ENCODE data around the gene RAD51B.

Gene RAD51B

DNA sequence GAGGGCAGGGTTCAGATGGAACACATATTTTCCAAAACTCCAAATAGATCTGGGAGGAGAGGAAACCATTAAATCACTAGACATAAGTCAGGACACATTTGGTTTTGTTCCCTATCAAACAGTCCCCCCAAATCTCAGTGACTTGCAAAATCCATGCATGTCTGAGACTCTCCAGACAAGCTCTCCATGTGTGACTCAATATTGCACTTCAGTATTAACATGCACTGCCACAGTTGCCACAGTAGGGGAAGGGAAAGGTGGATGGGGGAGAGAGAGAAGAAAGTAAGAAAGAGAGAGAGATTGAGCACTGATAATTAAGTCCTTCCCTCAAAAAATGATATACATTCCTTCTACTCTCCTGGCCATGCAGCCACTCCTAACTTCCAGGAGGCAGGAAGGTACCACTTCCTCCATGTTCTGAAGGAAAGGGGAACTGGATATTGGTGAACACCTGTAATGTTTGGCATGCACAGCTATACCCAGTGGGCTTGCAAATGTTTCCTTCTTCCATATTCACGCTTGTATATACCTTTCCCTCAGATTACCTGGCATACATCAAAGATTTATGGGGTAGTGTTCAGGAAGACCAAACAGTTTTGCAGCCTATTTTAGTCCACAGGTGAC, 663.3 kb downstream of the RAD51B start:
- DNase-seq (ENCODE audit: low read depth in 2 of 2): no peak

DNA sequence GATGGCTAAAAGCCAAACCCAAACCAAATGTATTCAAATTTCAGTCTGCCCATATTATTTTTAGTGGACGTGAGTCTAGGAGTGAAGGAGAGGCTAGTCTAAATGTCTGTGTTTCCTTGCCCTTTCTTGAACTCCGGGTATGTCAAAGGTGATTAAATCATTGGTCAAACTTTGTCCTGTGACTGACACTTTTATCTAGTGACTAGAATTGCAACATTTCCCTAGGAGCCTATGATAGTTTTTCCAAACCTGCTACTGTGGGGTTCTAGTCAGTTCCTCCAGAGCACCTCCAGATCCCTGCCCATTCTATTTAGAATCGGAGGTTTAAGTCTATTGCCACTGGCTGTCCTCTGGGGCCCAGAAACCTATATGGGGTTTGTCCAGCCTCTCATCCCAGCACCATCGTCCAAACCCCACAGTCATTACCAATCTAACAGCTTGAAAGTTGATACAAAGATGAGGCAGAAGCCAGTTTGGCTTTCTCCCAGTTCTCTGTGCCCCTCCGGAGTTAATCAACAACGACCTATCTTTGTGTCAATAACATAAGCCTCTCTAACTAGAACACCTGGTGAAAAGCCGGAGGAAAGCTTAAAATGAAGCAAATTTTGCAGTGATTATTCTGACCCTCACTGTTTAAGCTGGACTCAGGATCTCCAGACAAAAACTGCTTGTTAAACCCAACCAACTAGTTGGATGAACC, 666.6 kb downstream of the RAD51B start:
- no peak for DNase-seq (ENCODE audit: low read depth in 2 of 2)

DNA sequence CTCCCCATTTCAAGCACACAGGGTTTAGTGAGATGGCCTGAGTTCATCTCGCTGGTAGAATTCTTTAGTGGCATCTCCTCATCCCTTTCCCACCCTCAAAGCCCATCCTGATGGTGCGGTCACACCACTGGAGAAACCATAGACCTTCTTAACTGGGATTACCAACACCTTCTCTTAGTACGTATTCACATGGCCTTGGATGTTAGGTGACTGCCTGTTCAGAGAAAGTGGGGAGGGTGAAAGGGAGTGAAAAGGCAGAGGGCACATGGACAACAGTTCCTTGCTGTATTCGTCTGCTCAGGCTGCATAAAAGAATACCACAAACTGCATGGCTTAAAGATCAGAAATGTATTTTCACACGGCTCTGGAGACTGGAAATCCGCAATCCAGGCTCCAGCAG, 667.2 kb downstream of the RAD51B start:
- DNase-seq (ENCODE audit: low read depth in 2 of 2): no peak

DNA sequence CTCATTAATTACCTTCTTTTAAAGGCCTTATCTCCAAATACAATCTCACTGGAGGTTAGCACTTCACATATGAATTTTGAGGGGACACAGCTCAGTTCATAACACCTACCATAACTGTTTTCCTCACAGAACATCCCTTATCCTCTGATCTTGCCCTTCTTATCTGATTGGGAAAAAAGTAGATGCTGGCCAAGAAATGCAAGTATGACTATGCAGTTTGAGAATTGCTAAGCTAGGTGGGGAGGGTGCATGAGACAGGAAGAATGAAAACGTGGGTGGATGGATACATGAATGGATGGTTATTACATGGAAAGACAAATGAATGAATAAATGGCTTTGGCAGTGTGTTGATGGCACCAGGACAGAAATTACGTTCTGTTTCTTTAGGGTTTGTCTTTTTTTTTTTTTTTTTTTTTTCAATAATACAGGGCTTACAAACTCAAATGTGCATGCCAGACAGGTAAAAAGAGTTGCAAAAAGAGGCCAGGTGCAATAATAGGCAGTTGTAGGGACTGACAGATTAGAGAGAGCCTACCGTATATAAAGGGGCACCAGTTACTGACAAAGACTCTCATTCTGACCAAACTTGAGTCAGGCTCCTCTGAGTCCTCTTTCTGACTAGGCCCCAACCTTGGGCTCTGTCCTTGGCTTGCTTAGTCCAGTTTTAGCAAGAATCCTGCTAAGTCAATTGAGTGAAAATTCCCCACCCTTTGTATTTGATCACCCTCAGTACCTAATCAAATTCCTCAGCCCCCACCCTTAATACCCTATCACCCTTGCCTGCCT, 668.4 kb downstream of the RAD51B start:
- DNase-seq (ENCODE audit: low read depth in 2 of 2): no peak

DNA sequence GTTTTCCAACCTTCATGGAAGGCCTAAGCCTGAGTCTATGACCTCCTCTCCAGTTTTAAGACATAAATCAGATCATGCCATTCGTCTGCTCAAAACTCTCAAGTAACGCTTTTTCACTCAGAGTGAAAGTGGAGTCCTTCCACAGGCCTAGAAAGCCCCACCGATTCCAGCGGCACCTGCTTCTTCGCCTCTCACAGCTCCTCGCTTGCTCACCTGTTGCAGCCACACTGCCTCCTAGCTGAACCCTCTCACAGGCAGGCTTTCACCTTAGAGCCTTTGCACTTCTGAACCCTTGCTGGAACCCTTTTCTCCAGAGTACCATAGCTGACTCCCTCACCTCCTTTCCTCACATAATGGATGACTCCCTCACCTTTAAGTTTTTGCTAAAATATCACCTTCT, 672.2 kb downstream of the RAD51B start:
- no peak for DNase-seq (ENCODE audit: low read depth in 2 of 2)

DNA sequence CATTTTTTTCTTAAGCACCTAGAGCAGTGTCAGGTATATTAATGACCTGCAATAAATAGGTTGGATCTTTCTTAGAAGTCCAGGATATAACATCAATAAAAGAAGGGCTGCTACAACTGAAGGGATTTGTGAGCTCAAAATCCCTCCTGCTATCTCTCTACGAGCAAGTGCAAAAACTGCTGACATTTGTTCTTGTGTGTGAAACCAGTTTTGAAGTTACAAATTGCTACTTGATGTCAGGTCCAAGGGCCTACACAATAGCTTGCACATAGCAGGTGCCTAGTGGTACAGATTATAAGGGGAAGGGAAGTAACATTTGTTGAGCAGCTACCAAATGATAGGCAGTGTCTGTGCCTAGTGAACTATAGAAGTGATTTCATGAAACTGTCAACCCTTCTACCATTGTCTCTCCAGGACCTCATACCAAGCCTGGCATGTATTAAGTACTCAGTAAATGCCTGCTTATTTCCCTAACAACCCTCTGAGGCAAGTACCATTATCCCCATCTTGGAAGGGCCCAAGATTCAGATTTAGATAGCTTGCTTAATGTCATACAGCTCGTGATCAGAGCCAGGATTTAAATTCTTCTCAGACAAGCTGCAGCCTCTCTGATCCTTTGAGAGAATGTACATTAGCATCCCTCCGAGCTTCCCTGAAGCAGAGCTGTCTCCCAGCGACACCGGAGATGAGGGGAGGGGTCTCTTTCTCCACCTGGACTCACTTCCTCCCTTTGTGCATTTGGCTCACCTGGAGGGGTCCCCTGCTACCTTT, 673.0 kb downstream of the RAD51B start:
- DNase-seq (ENCODE audit: low read depth in 2 of 2): no peak

DNA sequence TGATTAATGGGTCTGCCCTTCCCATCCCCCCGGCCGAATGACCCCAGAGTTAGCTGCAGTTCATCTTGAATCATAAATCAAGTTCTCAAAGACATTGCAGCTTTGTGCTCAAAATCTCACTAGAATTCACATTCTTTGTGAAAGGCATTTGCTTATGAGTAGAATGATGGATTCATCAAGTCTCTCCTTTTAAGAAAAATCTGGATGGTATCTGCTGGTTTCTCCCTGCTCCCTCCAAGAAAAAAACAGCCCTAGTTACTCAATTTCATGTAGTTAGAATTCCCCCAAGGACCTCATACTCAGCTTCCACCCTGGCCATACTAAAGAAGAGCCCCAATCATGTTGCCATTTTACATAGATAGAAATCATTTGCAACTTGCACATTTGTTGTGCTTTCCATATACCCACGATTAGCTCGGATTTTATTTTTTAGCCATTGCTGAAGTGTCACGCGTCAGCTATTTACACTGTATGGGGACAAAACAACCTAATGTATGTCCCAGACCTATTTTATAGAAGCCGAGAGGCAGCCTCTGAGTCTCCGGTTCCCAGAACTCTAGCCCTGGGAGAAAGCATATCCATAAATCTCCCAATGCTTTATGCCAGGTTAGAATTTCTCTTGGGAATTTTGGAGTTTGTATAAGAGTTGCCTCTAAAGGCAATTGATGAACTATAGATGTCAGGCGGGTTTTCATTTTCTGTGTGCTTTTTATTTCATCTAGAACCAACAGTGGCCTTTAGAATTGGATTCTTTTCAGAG, 673.8 kb downstream of the RAD51B start:
- no peak for DNase-seq (ENCODE audit: low read depth in 2 of 2)

DNA sequence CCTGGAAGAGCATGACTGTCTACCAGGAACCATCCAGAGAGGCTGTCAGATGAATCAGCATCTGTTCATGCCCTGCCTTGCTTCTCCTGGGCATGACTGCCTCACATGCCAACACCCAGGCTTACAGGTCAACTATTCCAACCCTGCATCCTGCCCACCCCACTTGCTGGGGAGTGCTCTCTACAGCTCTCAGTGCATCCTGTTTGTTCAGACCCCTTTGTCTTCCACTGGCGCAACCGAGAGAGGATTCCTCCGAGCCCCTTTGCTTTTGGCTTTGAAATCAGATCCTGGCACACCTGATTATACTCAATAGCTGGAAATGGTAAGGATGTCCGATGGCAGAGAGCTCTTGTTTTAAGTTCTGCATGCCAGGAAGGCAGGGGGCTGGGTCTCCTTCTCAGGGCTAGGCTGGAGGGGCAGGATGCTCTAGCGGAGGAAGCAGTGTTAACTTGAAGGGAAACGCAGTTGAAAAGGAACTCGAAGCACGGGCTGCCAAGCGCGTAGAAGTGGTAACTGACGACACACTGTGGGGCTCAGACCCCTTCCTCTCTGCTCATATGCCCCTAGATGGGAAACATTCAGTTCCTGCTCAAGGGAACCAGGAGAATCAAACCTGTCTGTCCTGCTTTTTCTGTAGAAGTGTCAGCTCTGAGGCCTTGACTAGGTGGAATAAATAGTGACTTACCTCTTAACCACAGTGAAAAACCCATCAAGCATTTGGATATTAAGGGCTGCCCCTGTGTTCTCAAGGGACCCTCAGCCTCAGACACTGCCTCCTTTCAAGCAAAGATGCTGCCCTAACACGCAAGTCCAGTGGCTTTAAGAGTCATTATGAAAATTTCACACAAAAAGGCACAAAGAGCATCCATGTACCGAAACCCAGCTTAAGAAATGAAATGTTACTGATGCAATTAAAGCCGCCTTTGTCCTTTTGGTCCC, 675.8 kb downstream of the RAD51B start:
- DNase-seq (ENCODE audit: low read depth in 2 of 2): no peak

DNA sequence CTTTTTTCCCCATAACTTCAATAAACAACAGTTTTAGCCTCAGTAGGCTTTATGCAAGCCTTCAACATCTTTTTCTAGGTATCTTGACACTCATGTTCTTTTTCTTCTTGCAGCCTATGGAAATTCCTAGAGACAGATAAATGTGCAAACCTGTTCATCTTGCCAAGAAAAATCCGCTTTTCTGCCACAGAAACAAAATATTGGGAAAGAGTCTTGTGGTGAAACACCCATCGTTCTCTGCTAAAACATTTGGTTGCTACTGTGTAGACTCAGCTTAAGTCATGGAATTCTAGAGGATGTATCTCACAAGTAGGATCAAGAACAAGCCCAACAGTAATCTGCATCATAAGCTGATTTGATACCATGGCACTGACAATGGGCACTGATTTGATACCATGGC, 677.4 kb downstream of the RAD51B start:
- DNase-seq (ENCODE audit: low read depth in 2 of 2): no peak

DNA sequence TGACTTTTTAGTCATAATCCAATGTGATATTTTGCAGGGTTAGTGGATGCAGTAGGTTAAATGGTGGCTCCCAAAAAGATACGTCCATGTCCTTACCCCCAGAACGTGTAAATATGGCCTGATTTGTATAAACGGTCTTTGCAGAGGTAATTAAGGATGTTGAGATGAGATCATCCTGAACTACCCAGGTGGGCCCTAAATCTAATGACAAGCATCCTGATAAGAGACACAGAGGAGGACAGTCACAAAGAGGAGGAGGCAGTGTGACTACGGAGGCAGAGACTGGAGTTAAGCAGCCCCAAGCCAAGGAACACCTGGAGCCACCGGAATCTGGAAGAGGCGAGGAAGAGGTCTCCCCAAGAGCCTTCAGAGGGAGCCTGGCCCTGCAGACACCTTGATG, 679.9 kb downstream of the RAD51B start:
- DNase-seq (ENCODE audit: low read depth in 2 of 2): no peak

DNA sequence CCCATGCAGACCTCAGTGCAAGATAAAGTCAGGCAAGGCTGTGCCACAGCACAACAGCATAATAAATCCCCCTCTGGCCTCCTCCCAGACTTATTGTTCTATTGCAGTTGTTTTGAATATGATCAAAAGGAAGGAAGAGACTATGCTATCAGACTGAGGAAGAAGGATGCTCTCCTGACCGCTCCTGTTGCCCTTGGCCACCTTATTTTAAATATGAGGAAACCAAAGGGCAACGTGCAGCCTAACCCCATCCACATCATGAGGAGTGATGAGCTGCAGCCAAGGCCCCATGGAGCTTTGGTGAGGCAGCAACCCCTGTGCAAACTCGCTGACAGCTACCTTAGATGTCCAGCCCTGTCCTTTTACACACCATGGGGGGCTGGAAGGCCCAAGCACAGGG, 681.6 kb downstream of the RAD51B start:
- DNase-seq (ENCODE audit: low read depth in 2 of 2): no peak

DNA sequence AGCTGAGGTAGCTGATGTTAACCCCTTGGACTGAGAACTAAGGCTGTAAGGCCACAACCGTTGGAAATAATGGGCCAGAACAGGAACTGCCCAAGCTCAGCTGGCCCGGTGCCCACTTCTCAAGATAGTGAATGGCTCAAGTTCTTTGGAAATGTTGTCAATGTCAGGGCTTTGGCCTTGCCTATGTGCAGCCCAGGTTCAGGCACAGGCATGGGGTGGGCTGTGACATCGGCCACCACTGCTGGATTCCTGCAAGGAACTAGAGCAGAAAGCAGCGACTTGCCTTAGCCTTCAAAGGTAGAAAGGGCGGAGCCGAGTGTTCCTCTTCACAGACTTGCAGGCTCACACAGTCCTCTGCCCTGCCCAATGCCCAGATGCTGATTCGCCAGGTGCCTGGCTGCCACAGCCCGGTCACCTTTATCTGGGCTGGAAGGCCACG, 682.1 kb downstream of the RAD51B start:
- no peak for DNase-seq (ENCODE audit: low read depth in 2 of 2)

DNA sequence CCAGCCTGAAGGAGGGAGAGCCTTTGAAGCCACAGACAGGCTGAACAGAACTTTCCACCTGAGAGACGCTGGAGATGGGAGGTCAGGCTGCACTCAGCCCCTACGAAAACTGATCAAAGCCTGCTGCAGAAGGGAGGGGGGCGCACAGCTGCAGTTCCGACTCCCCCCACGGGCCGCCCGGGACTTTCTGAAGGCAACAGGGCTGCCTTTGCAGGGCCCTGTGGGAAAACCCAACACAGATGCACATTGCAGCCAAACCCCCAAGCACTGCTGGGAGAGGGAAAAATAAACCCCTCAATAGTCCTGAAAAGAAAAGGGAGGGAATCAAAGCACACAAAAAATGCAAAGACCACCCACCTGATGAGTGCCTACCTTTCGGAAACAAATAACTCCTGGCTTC, 682.7 kb downstream of the RAD51B start:
- no peak for DNase-seq (ENCODE audit: low read depth in 2 of 2)

DNA sequence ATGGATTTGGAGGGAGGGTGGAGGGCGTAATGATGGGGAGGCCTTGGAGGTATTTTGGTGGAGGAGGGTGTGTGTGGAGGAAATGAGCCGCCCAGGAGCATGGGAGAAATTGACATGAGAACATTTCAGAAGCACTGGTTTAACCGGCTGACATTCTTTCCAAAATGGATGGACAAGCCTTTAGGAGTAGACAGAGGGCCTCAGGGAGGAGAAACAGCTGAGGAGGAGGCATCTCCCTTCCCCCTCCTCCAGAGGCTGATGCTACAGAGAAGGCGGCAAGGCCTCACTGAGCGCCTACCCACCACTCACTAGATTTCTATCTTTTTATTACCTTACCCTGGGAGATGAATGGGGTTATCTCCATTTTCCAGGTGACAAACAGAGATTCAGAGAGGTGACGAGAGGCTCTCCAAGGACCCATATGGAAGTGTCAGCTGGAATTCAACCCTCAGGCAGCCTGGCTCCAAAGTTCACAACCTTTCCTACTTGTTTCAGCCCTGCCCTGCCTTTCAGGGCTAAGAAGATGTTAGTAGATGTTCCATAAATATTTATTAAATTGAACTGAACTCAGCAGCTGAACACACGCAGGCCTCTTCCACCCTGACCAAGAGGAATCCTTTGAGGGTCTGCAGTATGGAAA, 683.7 kb downstream of the RAD51B start:
- no peak for DNase-seq (ENCODE audit: low read depth in 2 of 2)

DNA sequence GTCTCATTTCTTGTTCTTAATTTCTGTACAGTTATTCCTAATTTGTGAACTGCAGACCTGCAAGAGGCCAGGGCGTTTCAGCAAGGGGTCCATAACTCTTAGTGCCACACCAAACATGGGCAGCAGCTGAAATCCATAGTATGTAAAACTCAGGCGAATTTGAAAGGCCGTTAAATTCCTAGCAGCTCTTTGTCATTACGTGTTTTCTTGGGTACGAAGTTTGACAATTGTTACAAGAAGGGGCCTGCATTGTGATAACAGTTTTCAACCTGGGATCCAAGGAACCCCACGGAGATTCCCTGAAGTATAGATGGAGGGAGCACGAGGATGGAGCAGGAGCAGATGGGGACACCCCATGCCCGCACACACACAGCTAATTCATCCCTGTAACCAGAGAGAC, 685.3 kb downstream of the RAD51B start:
- DNase-seq (ENCODE audit: low read depth in 2 of 2): no peak

DNA sequence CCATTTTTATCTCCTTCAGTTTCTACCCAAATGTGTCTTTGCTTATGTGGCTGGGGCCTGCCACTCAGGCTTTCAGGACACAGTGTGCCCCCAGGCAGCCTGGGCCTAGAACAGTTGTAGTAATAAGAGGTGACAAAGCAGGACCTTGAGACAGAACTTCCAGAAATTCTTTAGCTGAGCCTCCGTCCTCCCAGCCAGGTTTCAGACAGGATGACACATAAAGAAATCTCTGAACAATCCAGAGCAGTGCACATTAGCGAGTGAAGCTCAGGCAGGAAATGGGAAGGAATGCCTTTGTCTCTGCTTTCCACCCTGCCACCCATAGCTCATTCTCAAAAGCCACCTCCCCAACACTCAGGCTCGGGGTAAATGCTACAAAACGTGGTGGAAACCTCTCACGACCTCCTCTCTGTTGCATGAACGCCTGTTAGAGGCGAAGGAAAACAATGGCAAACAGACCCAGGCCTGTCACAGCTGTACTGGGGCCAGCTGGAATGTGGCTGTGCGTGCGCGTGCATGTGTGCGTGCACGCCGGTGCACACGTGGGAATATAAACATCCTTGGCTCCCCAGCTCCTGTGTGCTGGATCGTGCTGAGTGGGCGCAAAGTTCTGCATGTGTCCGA, 686.6 kb downstream of the RAD51B start:
- no peak for DNase-seq (ENCODE audit: low read depth in 2 of 2)

DNA sequence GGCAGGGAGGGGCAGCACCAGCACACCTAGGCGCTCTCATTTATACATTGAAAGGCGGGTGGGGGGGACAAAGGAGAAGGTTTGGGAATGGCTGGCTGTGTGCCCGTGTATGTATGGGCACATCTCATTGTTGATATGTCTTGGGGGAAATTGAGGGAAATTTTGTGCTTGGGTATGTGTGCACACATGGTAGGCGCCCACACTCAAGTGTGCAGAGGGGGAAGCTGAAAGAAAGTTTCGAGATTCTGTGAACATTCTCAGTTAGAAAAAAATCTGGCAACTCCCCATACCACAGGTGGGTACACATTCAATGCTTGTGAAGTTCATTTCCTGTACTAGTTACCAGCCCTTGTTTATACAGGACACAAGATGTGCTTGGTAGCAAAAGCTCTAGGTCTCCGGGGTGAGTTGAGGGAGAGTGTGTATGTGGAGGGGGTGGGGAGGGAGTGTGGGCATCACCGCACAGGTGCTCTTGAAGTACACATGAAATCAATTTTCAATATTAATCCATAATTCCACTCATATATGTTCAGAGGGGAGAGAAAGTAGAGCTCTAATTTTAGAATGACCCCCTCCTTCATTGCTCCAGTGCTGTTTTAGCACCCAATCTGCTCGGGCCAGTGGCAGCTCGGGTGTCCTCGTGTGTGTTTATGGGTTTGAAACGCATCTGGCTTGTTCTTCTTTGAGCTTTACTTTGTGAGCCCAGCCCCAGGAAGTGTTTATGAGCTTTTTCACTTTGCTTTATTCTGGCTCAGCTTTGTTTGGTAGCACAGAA, 687.3 kb downstream of the RAD51B start:
- no peak for DNase-seq (ENCODE audit: low read depth in 2 of 2)

DNA sequence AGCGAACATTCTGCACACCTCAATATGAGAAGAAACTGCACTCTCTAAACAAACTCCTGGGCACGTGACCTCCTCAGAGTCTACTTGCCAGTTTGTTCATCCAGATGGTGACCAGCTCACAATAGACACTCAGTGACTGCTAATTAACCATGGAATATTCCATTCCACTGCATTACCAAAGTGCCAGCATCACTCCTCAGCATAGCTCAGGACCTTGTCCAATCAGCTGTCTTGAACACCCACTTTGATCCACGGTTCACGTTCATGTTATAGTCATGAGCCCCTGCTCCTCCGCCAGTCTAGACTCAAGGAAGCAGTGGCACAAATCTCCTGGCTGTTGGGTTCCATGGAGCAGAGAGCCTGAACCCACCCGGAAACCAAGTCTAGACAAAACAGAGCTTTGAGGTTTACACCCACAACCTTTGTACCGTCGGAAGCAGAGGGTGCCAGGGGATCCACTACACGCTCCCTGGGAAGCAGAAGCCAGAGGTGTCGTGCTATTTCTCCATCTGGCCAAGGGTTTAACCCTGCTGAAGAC, 688.0 kb downstream of the RAD51B start:
- no peak for DNase-seq (ENCODE audit: low read depth in 2 of 2)
